DMS114 treated with DMSO at 0.1 percent for 48 hours (cell line): ENCODE results near the gene MREG.

ENCODE experiments used
- DNase-seq: peaks from one replicate; lab custom pipeline; 2025; ENCODE audit not compliant: unreplicated experiment; lab: John Stamatoyannopoulos, UW

MREG gene

DNA sequence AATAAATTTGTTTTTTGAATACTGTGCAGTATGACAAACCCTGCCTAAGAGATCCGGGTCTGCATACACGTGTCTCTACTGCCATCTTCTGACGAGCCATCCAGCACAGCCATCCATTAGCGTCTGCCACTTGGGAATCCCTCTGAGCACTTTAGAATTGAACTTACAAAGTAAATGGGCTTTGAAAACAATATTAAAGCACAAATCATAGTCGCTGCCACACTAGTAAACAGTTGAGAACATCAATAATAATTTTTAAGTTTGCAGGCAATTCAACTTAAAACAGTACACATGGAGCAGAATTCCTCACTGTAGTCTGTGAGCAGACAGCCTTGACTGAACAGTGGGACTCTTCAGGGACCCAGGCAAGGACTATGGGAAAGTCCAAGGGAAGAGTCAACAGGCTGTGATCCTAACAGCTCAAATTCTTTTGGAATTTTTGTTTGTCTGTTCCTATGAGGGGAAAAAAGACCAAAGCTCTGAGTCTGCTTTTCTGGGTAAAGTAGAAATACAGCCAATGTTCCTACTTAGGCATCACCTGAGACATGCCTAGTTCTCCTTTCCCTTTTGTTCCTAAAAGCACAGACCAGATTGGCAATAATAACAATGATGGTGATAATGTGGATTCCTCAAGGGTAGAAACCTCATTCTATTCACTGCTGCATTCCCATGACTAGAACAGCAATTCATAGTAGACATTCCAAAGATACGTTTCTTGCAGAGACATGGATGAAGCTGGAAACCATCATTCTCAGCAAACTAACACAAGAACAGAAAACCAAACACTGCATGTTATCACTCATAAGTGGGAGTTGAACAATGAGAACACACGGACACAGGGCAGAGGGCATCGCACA is 92.9 kb downstream of the MREG start:
- peak; percentile 42 for DNase-seq

- no peak for DNase-seq
Measured at GRCh38 chr2:215919624-215920243, 93.6 kb downstream of the MREG start.

DNA sequence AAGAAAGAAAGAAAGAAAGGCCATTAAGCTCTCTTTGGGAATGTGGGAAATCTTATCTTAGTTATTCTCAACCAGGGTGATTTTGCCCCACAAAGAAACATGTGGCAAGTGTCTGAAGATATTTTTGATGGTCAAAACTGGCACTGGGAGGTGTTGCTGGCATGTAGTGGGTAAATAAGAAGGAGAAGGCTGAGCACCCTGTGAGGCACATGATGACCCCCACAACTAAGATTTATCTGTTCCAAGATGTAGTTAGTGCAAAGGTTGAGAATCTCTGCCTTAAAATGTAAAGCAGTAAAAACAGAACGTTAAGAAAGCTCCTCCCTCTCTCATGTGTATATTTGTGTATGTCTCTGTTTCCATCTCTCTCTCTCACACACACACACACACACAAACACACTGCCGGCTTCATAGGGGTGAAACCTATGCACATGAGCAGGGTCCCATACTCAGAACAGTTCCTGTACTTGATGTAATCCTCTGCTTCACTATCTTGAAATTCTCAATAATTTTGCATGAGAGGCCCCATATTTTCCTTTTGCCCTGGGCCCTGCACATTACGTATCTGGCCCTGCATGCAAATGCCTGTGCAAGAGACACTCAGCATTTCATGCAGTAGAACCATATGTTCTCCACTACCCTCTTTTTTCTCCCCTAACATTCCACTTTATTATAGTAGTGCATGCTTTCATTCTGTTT is 94.3 kb downstream of the MREG start:
- DNase-seq: no peak

- no peak for DNase-seq
Measured at GRCh38 chr2:215917953-215918620, 95.3 kb downstream of the MREG start.

DNA sequence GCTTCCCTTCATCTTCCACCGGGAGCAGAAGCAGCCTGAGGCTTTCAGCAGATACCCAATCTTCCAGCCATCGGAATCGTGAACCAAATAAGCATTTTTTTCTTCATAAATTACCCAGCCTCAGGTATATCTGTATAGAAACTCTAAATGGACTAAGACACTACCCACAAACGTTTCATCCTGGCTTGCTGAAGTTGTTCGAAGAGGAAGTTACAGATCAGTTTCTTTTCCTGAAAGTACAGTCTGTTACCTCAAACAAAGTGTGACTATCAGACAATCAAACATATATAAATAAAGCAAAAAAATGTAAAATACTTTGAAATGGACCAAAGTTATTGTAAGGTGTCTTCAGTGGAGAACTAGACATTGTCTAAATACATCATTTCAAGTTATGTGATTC is 97.9 kb downstream of the MREG start:
- DNase-seq: no peak

- no peak for DNase-seq
Measured at GRCh38 chr2:215914777-215915165, 98.6 kb downstream of the MREG start.

- no peak for DNase-seq
Measured at GRCh38 chr2:215914054-215914776, 99.1 kb downstream of the MREG start.

- no peak for DNase-seq
Measured at GRCh38 chr2:215912299-215912842, 101.0 kb downstream of the MREG start.

DNA sequence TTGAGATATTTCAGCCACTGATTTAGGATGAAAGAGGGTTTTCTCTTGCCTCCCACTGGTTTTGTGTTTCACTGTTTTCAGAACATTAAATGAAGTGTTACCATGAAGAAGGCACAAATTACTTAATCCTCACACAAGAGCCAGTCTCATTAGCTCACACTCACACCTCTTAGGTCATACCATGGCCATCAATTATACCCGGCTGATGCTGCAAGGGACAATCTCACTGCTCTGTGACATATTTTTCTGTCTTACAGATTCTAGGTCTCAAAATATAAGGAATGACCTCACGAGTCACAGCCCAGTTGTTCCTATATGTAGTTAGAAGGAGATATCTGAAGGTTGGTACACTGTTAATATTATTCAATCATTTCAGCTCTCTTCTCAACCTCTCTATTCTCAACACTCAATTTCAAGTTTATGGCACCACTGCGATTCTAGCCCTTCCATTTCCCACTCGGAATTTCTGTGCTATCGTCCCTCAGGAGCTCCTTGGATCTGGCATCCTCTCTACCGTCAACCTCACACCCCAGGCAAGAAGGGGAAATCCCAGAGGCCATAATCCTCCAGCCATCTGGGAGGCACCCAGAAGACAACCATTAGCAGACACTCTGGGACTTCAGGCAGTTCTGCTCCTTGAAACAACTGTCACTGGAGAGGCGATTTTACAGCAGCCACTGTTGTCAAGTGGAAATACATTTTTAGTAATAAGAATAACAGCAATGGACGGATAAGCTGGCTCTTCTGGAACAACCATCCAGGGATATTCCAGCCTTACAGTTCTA is 101.9 kb downstream of the MREG start:
- DNase-seq: no peak

DNA sequence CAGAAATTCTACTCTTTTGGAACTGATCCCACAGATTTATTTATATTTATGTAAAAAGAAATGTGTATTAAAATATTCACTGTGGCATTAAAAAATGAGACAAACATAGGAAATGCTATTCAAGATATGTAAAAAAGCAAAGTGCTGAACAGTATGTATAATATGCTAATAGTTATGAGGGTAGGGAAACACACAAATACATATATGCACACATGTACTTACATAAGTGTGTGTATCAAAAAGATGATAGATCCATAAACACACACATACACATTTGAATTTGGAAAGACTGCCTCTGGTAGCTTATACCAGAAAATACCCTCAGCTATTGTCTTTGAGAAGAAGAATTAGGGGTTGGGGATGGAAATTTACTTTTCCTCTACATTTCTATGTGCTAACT is 103.2 kb downstream of the MREG start:
- no peak for DNase-seq

DNA sequence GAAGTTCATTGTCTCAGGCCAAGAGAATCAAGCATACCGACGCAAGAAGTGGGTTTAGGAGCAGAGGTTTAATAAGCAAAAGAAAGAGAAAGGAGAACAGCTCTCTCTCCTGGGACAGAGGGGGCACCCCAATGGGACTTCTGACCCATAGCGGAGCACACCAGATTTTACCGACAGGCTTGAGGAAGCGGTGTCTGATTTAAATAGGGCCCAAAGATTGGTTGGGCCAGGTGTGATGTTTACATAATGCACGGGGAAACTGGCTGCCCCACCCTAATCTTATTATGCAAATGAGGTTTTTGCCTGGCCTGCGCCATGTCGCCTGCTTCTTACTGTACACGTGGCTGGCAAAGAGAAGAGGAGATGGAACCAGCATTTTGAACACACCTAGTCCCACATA is 106.2 kb downstream of the MREG start:
- no peak for DNase-seq

- DNase-seq: no peak
Measured at GRCh38 chr2:215906458-215906857, 106.9 kb downstream of the MREG start.

GRCh38 chr2:215905691-215906090 is 107.7 kb downstream of the MREG start:
- DNase-seq: no peak

- DNase-seq: no peak
Measured at GRCh38 chr2:215904101-215904500, 109.2 kb downstream of the MREG start.

DNA sequence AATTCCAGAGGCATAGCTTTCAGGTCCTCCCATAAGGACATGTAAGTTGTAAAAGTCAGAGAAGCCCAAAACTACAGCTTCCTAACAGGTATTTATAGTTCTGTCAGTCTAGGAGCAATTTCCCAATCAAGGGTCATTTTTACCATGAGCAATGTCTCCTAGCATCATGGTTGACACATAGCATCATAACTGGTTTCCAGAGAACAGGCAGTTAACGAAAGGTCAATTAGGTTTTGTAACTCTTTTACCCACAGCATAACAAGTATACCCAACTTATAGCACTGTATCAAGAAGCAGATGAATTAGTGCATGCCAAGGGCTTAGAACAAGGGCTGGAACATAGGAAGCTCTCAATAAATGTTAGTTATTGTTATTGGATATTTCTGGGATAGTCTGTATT is 110.1 kb downstream of the MREG start:
- DNase-seq: no peak

DNA sequence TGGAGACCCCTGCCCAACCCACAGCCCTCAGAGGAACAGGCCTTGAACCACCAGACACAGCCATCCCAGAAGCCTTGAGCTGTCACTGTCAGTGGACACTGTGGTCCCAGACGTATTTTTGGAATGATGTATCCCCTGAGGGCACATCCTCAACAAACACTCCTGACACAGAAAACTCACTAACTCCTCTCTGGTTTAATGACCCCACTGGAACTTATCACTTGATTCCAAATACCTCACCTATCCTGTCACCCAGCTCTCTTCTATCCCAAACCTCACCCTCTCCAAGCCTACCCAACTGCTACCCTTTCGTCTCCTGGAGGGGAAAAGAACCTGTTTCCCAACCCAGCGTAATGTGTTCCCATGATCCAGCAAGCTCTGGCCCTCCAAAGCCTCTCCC is 111.6 kb downstream of the MREG start:
- DNase-seq: no peak

DNA sequence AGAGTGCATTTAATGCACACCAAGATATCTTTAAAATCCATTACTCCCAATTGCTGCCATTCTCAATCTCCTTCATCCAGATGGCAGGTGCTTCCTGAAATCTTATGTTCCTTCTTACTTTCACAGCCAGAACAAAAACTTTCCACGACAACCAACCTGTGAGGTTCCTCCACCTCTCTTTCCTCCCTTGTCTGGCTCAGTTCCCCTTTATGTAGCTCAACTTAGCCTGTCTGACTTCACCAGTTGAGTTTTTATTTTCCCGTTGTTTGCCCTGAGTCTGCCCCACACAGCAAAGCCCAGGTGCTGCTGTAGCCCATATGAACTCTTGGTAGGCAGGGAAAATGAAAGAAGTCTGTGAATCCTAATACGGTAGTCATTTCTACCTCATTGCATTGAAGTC is 112.5 kb downstream of the MREG start:
- no peak for DNase-seq

- no peak for DNase-seq
Measured at GRCh38 chr2:215900203-215900611, 113.1 kb downstream of the MREG start.

DNA sequence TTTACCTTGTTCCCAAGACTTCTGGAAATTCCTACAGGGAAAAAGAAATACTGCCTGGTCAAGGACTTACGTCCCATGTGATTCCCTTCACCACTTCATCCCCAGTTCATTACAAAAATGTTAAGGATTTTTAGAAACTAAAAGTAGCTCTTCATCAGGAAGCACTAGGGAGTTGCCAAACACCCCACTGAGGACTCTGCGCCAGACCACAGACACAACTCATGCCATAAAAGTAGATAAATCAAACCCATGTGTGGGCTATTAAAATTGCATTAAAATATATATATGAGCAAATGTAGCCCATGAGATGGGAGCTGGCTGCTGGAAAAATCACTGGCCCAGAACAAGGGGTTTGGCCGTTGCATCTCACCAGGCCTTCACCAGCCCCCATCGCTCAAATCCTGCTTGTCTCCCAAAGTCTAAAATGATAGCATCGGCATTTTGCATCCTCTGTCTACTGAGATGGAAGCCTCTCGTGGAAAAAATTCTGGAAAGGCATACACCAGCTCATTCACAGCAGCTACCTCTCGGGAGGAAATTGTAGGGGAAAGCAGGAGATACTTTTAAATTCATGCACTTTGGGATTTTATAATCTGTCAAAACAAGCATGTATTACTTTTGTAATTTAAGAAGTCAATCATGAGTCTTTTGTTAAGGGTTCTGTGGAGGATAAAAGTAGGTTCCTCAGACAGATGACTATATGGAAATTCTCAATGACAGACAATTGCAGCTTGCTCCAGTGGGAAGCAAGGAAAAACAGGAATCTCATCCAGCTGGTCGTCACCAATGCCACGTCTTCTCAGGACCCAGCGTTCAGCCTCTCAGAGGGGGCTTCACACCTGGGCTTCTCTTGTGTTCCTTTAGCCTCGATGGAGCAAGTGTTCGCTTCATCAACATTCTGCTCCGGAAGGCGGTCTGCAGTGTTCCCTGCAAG is 113.9 kb downstream of the MREG start:
- no peak for DNase-seq
